RWPE2 (cell line): ENCODE measurements around the gene WDR41.

Experiments used
- ATAC-seq: fragments of 200-7000 bp; cut with Tn5 transposase; 3 replicates; pipeline ENCODE4 v1.9.1; 2021; ENCODE audit warnings: low read depth
- DNase-seq: peaks from one replicate; pipeline ENCODE4 v3.0.0-alpha.2; 2020; ENCODE audit warnings: low spot score
- H3K27ac ChIP-seq: fragments of 450-650 bp; 2 replicates; pipeline ENCODE4 v1.5.1; 2017; ENCODE audit warnings: mild to moderate bottlenecking; ENCODE audit not compliant: poor library complexity, severe bottlenecking
- H3K27me3 ChIP-seq: fragments of 250-450 bp; sonication (Bioruptor Pico); 2 replicates; pipeline ENCODE4 v1.5.1; 2021; ENCODE audit warnings: mild to moderate bottlenecking, moderate library complexity; ENCODE audit not compliant: insufficient read depth, poor library complexity, severe bottlenecking
- H3K36me3 ChIP-seq: fragments of 250-450 bp; sonication (Bioruptor Pico); 2 replicates; pipeline ENCODE4 v1.5.1; 2020; ENCODE audit warnings: low read depth, mild to moderate bottlenecking, moderate library complexity
- H3K4me1 ChIP-seq: fragments of 250-450 bp; sonication (Bioruptor Pico); 2 replicates; pipeline ENCODE4 v1.5.1; 2021; ENCODE audit warnings: mild to moderate bottlenecking, moderate library complexity; ENCODE audit not compliant: insufficient read depth, poor library complexity, severe bottlenecking
- H3K4me3 ChIP-seq: fragments of 250-450 bp; sonication (Bioruptor Pico); 2 replicates; pipeline ENCODE4 v1.5.1; 2021; ENCODE audit warnings: mild to moderate bottlenecking, moderate library complexity; ENCODE audit not compliant: severe bottlenecking
- H3K9me3 ChIP-seq: fragments of 250-450 bp; sonication (Bioruptor Pico); 2 replicates; pipeline ENCODE4 v1.5.1; 2021; ENCODE audit warnings: mild to moderate bottlenecking, moderate library complexity; ENCODE audit not compliant: severe bottlenecking
- CTCF ChIP-seq: fragments of 450-650 bp; IDR thresholded peaks from one replicate; pipeline ENCODE4 v1.5.1; 2017; ENCODE audit warnings: mild to moderate bottlenecking, moderate library complexity; ENCODE audit not compliant: poor library complexity, severe bottlenecking

Gene WDR41

GRCh38 chr5:77398458-77398857, 93.7 kb downstream of the WDR41 start:
- TF ChIP-seq CTCF: no peak
- DNase-seq (no peak), ATAC-seq (no peak)
- Histone ChIP-seq H3K9me3 (no peaks in the 10 kb centered on the region), H3K4me1 (no peaks in the 10 kb centered on the region), H3K27ac (no peak overlapping the region), H3K36me3 (no peaks in the 10 kb centered on the region), H3K4me3 (no peak overlapping the region), H3K27me3 (no peaks in the 10 kb centered on the region)

DNA sequence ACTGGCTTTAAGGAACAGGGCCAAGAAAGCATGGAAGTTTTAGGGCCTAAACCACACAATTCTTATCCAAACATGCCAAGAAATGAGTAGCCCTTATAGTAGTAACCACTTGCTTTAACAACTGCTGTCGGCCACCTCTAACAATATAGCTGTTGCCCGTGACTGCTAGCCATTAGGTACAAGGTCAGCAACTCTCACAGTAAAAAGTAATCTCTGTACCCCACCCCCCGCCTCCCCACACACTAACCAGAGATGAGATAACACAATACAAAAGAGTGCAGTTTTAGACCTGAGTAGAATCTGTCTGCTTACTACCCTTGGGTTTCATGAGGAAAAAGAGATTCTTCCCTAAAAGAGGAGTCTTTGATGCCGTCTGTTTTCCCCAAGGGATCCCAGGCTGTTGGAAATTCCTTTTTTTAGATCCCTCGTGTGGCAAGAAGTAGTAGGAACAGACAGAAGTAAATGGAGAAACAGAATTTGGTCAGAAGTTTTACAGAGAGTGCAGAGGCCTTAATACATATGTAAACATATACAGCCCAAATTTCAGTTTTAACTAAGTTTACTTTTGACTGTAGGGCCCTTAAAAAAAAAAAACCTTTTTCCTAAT, 94.3 kb downstream of the WDR41 start:
- no peaks in the 10 kb centered on the region for H3K4me1 ChIP-seq
- H3K27me3 ChIP-seq: no peaks in the 10 kb centered on the region
- ATAC-seq: no peak
- TF ChIP-seq CTCF: no peak
- no peaks in the 10 kb centered on the region for H3K9me3 ChIP-seq
- no peak overlapping the region for H3K4me3 ChIP-seq
- no peak for DNase-seq
- no peak overlapping the region for H3K27ac ChIP-seq
- H3K36me3 ChIP-seq: no peaks in the 10 kb centered on the region

DNA sequence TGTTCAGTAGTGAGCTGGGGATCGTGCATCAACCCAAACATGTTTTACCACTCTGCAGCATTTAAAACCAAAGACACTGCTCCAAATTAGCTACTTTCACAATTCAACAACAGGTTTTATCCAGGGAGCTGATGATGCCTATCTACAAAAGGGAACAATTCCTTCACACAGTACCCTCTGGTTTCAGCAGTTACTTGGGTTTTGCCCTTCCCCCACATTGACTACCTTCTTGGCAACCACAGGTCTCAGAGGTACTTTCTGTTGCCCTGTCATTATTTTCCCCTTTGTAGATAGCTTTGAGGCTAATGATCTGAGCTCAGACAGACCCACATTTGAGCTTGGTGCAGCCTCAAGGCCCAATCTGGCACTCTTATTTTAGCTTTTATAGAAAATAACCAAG, 96.1 kb downstream of the WDR41 start:
- Histone ChIP-seq H3K36me3 (no peaks in the 10 kb centered on the region), H3K4me3 (no peak overlapping the region), H3K4me1 (no peaks in the 10 kb centered on the region), H3K27ac (no peak overlapping the region), H3K9me3 (no peaks in the 10 kb centered on the region), H3K27me3 (no peaks in the 10 kb centered on the region)
- DNase-seq (no peak), ATAC-seq (no peak)
- TF ChIP-seq CTCF: no peak

- TF ChIP-seq CTCF: no peak
- DNase-seq: no peak
- H3K9me3 ChIP-seq: no peaks in the 10 kb centered on the region
Measured at GRCh38 chr5:77394064-77394715, 97.9 kb downstream of the WDR41 start.

DNA sequence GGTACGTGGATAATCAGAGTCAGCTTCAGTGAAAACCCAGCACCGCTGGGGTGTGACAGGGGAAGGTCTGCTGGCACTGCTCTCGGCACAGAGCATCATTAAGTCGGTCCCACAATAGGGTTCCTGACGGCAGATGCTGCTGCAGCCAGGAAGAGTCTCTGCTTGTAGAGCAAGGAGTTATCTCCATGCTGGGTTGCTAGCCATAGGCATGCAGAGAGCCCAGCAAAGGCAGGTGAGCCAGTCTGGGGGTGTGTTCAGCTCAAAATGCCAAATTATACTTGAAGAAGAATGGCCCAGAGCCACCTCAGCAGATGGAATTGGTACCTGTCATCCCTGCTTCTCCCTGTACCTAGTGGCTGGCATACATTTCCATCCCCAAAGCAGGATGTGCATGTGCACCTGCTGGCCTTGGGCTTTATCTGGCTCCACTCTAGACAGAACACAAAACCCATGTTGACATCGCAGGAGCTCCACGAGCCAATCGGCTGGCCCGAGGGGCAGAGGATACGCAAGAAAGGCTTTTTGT, 100.8 kb downstream of the WDR41 start:
- no peak overlapping the region for H3K27ac ChIP-seq
- no peaks in the 10 kb centered on the region for H3K27me3 ChIP-seq
- DNase-seq: no peak
- H3K4me3 ChIP-seq: no peak overlapping the region
- no peaks in the 10 kb centered on the region for H3K36me3 ChIP-seq
- no peak for ATAC-seq
- no peaks in the 10 kb centered on the region for H3K4me1 ChIP-seq
- H3K9me3 ChIP-seq: no peaks in the 10 kb centered on the region
- no peak for TF ChIP-seq CTCF

More at GRCh38 chr5:77394064-77394715, 97.9 kb downstream of the WDR41 start:
- H3K4me3 ChIP-seq: no peak overlapping the region
- no peaks in the 10 kb centered on the region for H3K36me3 ChIP-seq
- no peaks in the 10 kb centered on the region for H3K4me1 ChIP-seq
- H3K27me3 ChIP-seq: no peaks in the 10 kb centered on the region
- ATAC-seq: peak; percentile 46; the same call in 2 of the 3 replicates
- H3K27ac ChIP-seq: no peak overlapping the region
